ENCODE results near the gene TFB2M. TPM values are rescaled to one million over a fixed set of nuclear protein-coding genes. Genes with fewer than 3 reads are reported as not detected.
A peak's percentile ranks its signal among the peaks of the same experiment; 100 is the strongest.

TFB2M gene
- total RNA-seq, 4 donors from 2014 or later = 7.7 to 22.8 (median 10.7) TPM

GRCh38 chr1:246492611-246493245 is 73.3 kb downstream of the TFB2M start:
- TF ChIP-seq, protein P1, sequence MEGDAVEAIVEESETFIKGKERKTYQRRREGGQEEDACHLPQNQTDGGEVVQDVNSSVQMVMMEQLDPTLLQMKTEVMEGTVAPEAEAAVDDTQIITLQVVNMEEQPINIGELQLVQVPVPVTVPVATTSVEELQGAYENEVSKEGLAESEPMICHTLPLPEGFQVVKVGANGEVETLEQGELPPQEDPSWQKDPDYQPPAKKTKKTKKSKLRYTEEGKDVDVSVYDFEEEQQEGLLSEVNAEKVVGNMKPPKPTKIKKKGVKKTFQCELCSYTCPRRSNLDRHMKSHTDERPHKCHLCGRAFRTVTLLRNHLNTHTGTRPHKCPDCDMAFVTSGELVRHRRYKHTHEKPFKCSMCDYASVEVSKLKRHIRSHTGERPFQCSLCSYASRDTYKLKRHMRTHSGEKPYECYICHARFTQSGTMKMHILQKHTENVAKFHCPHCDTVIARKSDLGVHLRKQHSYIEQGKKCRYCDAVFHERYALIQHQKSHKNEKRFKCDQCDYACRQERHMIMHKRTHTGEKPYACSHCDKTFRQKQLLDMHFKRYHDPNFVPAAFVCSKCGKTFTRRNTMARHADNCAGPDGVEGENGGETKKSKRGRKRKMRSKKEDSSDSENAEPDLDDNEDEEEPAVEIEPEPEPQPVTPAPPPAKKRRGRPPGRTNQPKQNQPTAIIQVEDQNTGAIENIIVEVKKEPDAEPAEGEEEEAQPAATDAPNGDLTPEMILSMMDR (IDR thresholded peaks at IDR 0.05) = no peak
- ATAC-seq (ENCODE audit: low FRiP score) (peak; percentile 90), DNase-seq (ENCODE audit: low spot score) (no peak)

GRCh38 chr1:246491551-246492053 is 74.5 kb downstream of the TFB2M start:
- TF ChIP-seq, protein P1 (IDR thresholded peaks at IDR 0.05) = no peak

More at GRCh38 chr1:246491551-246492053, 74.5 kb downstream of the TFB2M start:
- ATAC-seq (ENCODE audit: low FRiP score) (no peak), DNase-seq (ENCODE audit: low spot score) (no peak)

Small RNA genes within 50 kb of the gene (small RNA-seq; reads per million reads assigned to genes)
- not detected for gene AL356583.2

Other genes with a start within 250 kb of the TFB2M start
- 10 to 100 TPM in 3 of 4 donors, 1 to 10 TPM in 1; 7.6 to 26.3 (median 13.4) TPM for gene SMYD3, start 59.0 kb downstream of the TFB2M start, total RNA-seq
- gene CNST, start 195 bp upstream of the TFB2M start, total RNA-seq = 10 to 100 TPM; 23.0 to 35.3 (median 33.4) TPM
- 10 to 100 TPM; 18.6 to 50.5 (median 25.0) TPM for gene SCCPDH, start 158.1 kb upstream of the TFB2M start, total RNA-seq

Measured in omental fat pad (tissue), 4 donors.